ENCODE data around the gene SV2C. TPM values are rescaled to one million over a fixed set of nuclear protein-coding genes. Genes with fewer than 3 reads are reported as not detected.
A peak's percentile ranks its signal among the peaks of the same experiment; 100 is the strongest.
"Not testable (repeated sequence)": the region's sequence is repeated elsewhere in the genome, so short reads cannot be mapped to it uniquely, and the experiment has no call there.

The SV2C gene
- total RNA-seq, 1 experiment from 2014 or later, result not detected

GRCh38 chr5:76334574-76334973 is 251.4 kb downstream of the SV2C start:
- Histone ChIP-seq H3K79me2 (ENCODE audit: insufficient read depth, low read length) (no peaks in the 10 kb centered on the region), H3K9ac (ENCODE audit: low read length) (no peak overlapping the region), H3K36me3 (ENCODE audit: control insufficient read depth in 1 of 2, insufficient read depth in 2 of 2, low read length in 2 of 2) (no peaks in the 10 kb centered on the region), H3K27ac (ENCODE audit: low read depth, low read length) (no peak overlapping the region), H3K9me2 (ENCODE audit: insufficient read depth) (no peaks in the 10 kb centered on the region), H4K20me1 (ENCODE audit: insufficient read depth) (no peaks in the 10 kb centered on the region), H3K4me1 (ENCODE audit: control insufficient read depth in 1 of 2, insufficient read depth in 2 of 2, low read length in 2 of 2) (peaks cover 5 to 10% of the 10 kb centered on the region in 2 experiments; a peak in 3 of 4 replicates), H2AFZ (ENCODE audit: low read depth, low read length, poor library complexity, severe bottlenecking) (no peak overlapping the region), H3K9me3 (ENCODE audit: control insufficient read depth in 1 of 2, insufficient read depth in 1 of 2, low read depth in 1 of 2, low read length in 2 of 2) (no peaks in the 10 kb centered on the region), H3K4me2 (ENCODE audit: low read length) (no peak overlapping the region), H3K27me3 (ENCODE audit: insufficient read depth, low read length) (no peaks in the 10 kb centered on the region), H3K4me3 (replicated peaks in 1 of 2; ENCODE audit: low read depth in 1 of 2, low read length in 2 of 2) (no peak overlapping the region)
- POLR2A ChIA-PET, result no interaction called here
- no TSS peak for BruUV-seq (replicated peaks)
- DNase-seq (ENCODE audit: low read depth, low spot score) (no peak), ATAC-seq (no peak)
- CTCF ChIA-PET, result interaction anchor here (1.0 kb wide), 1 partner anchor 210 kb away, joined by 3 read pairs; no protein-coding TSS in a partner anchor
- intact Hi-C loops (cut with micrococcal nuclease), result no loop called here
- RAD21 ChIA-PET (ENCODE audit: low non-redundant PET in 1 of 2, low total read pairs in 2 of 2, uncharacterized antibody in 2 of 2, unreplicated experiment in 2 of 2), result no interaction called here
- TF ChIP-seq EZH2phosphoT487 (IDR thresholded peaks at IDR 0.05; ENCODE audit: borderline replicate concordance), result no peak
- TF ChIP-seq, protein P1, sequence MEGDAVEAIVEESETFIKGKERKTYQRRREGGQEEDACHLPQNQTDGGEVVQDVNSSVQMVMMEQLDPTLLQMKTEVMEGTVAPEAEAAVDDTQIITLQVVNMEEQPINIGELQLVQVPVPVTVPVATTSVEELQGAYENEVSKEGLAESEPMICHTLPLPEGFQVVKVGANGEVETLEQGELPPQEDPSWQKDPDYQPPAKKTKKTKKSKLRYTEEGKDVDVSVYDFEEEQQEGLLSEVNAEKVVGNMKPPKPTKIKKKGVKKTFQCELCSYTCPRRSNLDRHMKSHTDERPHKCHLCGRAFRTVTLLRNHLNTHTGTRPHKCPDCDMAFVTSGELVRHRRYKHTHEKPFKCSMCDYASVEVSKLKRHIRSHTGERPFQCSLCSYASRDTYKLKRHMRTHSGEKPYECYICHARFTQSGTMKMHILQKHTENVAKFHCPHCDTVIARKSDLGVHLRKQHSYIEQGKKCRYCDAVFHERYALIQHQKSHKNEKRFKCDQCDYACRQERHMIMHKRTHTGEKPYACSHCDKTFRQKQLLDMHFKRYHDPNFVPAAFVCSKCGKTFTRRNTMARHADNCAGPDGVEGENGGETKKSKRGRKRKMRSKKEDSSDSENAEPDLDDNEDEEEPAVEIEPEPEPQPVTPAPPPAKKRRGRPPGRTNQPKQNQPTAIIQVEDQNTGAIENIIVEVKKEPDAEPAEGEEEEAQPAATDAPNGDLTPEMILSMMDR (IDR thresholded peaks at IDR 0.05 in 2 of 3, conservative IDR thresholded peaks at IDR 0.05 in 1 of 3; ENCODE audit: borderline replicate concordance in 1 of 3, insufficient read depth in 1 of 3, low read depth in 2 of 3, low read length in 2 of 3), result peak in 2 of 3 experiments; percentile 11 to 12; a peak in 2 of 6 replicates

- H3K27me3 ChIP-seq (ENCODE audit: insufficient read depth, low read length); H4K20me1 ChIP-seq (ENCODE audit: insufficient read depth); H3K4me1 ChIP-seq (ENCODE audit: control insufficient read depth in 1 of 2, insufficient read depth in 2 of 2, low read length in 2 of 2); H3K27ac ChIP-seq (ENCODE audit: low read depth, low read length); intact Hi-C loops (cut with micrococcal nuclease); H3K9ac ChIP-seq (ENCODE audit: low read length); RAD21 ChIA-PET (ENCODE audit: low non-redundant PET in 1 of 2, low total read pairs in 2 of 2, uncharacterized antibody in 2 of 2, unreplicated experiment in 2 of 2); H3K4me3 ChIP-seq (replicated peaks in 1 of 2; ENCODE audit: low read depth in 1 of 2, low read length in 2 of 2); H3K9me3 ChIP-seq (ENCODE audit: control insufficient read depth in 1 of 2, insufficient read depth in 1 of 2, low read depth in 1 of 2, low read length in 2 of 2); H3K36me3 ChIP-seq (ENCODE audit: control insufficient read depth in 1 of 2, insufficient read depth in 2 of 2, low read length in 2 of 2); H3K79me2 ChIP-seq (ENCODE audit: insufficient read depth, low read length); POLR2A ChIA-PET; H3K9me2 ChIP-seq (ENCODE audit: insufficient read depth); H3K4me2 ChIP-seq (ENCODE audit: low read length); DNase-seq (ENCODE audit: low read depth, low spot score); H2AFZ ChIP-seq (ENCODE audit: low read depth, low read length, poor library complexity, severe bottlenecking); ATAC-seq; BruUV-seq (replicated peaks): not testable (repeated sequence)
- CTCF ChIA-PET, result interaction anchor here (1.0 kb wide), 1 partner anchor 209 kb away, joined by 3 read pairs; no protein-coding TSS in a partner anchor
Observed at GRCh38 chr5:76335451-76335850, 252.3 kb downstream of the SV2C start.

DNA sequence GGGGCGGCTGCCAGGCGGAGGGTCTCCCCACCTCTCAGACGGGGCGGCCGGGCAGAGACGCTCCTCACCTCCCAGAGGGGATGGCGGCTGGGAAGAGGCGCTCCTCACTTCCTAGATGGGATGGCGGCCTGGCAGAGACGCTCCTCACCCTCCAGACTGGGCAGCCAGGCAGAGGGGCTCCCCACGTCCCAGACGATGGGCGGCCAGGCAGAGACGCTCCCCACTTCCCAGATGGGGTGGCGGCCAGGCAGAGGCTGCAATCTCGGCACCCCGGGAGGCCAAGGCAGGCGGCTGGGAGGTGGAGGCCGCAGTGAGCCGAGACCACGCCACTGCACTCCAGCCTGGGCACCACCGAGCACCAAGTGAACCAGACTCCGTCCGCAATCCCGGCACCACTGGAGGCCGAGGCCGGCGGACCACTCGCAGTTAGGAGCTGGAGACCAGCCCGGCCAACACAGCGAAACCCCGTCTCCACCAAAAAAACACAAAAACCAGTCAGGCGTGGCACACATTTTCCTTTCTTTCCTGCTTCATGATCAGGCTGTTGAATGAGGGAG is 253.1 kb downstream of the SV2C start:
- BruUV-seq (replicated peaks); RAD21 ChIA-PET (ENCODE audit: low non-redundant PET in 1 of 2, low total read pairs in 2 of 2, uncharacterized antibody in 2 of 2, unreplicated experiment in 2 of 2); H3K4me1 ChIP-seq (ENCODE audit: control insufficient read depth in 1 of 2, insufficient read depth in 2 of 2, low read length in 2 of 2); POLR2A ChIA-PET; H4K20me1 ChIP-seq (ENCODE audit: insufficient read depth); H3K27me3 ChIP-seq (ENCODE audit: insufficient read depth, low read length); ATAC-seq; DNase-seq (ENCODE audit: low read depth, low spot score); H3K79me2 ChIP-seq (ENCODE audit: insufficient read depth, low read length); H3K36me3 ChIP-seq (ENCODE audit: control insufficient read depth in 1 of 2, insufficient read depth in 2 of 2, low read length in 2 of 2); H3K4me2 ChIP-seq (ENCODE audit: low read length); H3K4me3 ChIP-seq (replicated peaks in 1 of 2; ENCODE audit: low read depth in 1 of 2, low read length in 2 of 2); CTCF ChIA-PET; H3K9me2 ChIP-seq (ENCODE audit: insufficient read depth); H2AFZ ChIP-seq (ENCODE audit: low read depth, low read length, poor library complexity, severe bottlenecking); H3K27ac ChIP-seq (ENCODE audit: low read depth, low read length); H3K9ac ChIP-seq (ENCODE audit: low read length); H3K9me3 ChIP-seq (ENCODE audit: control insufficient read depth in 1 of 2, insufficient read depth in 1 of 2, low read depth in 1 of 2, low read length in 2 of 2); intact Hi-C loops (cut with micrococcal nuclease): not testable (repeated sequence)

Data from HCT116 (cell line).